Fibroblast of pulmonary artery (primary cell): Measurements from ENCODE around the gene GALNT11.
"Not testable (repeated sequence)": the region's sequence is repeated elsewhere in the genome, so short reads cannot be mapped to it uniquely, and the experiment has no call there.

Experiments
- DNase-seq: peaks from one replicate; pipeline ENCODE4 v3.0.0-alpha.2; 2010; ENCODE audit warnings: low read depth
- H3K4me3 ChIP-seq: replicated peaks from 2 replicates; pipeline ENCODE4 v1.5.1; 2011; ENCODE audit warnings: low read depth, mild to moderate bottlenecking, control low read depth, low read length, moderate library complexity
- CTCF ChIP-seq: IDR thresholded peaks from 2 replicates; pipeline ENCODE4 v1.5.1; 2011; ENCODE audit warnings: mild to moderate bottlenecking, control low read depth, low read length, inconsistent platforms; ENCODE audit errors: missing control alignments

GALNT11 gene

GRCh38 chr7:152078786-152079185 is 53.3 kb downstream of the GALNT11 start:
- no peak for DNase-seq
- no peak overlapping the region for H3K4me3 ChIP-seq
- no peak for TF ChIP-seq CTCF

GRCh38 chr7:152081088-152081487 is 55.6 kb downstream of the GALNT11 start:
- no peak for DNase-seq
- TF ChIP-seq CTCF = no peak

GRCh38 chr7:152082073-152082721 is 56.7 kb downstream of the GALNT11 start:
- not testable (repeated sequence) for H3K4me3 ChIP-seq, DNase-seq

More at GRCh38 chr7:152081088-152081487, 55.6 kb downstream of the GALNT11 start:
- no peak overlapping the region for H3K4me3 ChIP-seq

- TF ChIP-seq CTCF = no peak
- no peak for DNase-seq
- no peak overlapping the region for H3K4me3 ChIP-seq
Measured at GRCh38 chr7:152085131-152085530, 59.7 kb downstream of the GALNT11 start.

- TF ChIP-seq CTCF = no peak
- no peak overlapping the region for H3K4me3 ChIP-seq
- no peak for DNase-seq
Measured at GRCh38 chr7:152086513-152086912, 61.0 kb downstream of the GALNT11 start.

GRCh38 chr7:152089183-152089582 is 63.7 kb downstream of the GALNT11 start:
- no peak overlapping the region for H3K4me3 ChIP-seq

GRCh38 chr7:152090747-152091146 is 65.3 kb downstream of the GALNT11 start:
- no peak for TF ChIP-seq CTCF
- no peak overlapping the region for H3K4me3 ChIP-seq
- DNase-seq = no peak

More at GRCh38 chr7:152089183-152089582, 63.7 kb downstream of the GALNT11 start:
- TF ChIP-seq CTCF = no peak
- DNase-seq = no peak
